Nephron progenitor cell (in vitro differentiated cells): ENCODE results near the gene PPCS.

ENCODE experiments used
- DNase-seq: peaks from one replicate; pipeline ENCODE4 v3.0.0; 2021
- H3K27ac Mint-ChIP-seq: 2 replicates; pipeline ENCODE4 v1.8.0; 2021; ENCODE audit warnings: mild to moderate bottlenecking, moderate library complexity, mixed read lengths
- H3K27me3 Mint-ChIP-seq: 2 replicates; pipeline ENCODE4 v1.8.0; 2021; ENCODE audit warnings: mild to moderate bottlenecking, low read depth, mixed read lengths; ENCODE audit not compliant: poor library complexity
- H3K36me3 Mint-ChIP-seq: 2 replicates; pipeline ENCODE4 v1.8.0; 2021; ENCODE audit warnings: low read depth, mixed read lengths
- H3K4me1 Mint-ChIP-seq: 2 replicates; pipeline ENCODE4 v1.8.0; 2021; ENCODE audit warnings: mixed read lengths
- H3K4me3 Mint-ChIP-seq: 2 replicates; pipeline ENCODE4 v1.8.0; 2021; ENCODE audit warnings: mild to moderate bottlenecking, moderate library complexity, mixed read lengths
- H3K9me3 Mint-ChIP-seq: 2 replicates; pipeline ENCODE4 v1.8.0; 2021; ENCODE audit warnings: mild to moderate bottlenecking, moderate library complexity, mixed read lengths
- TF ChIP-seq, protein P1 (sequence below): fragments of 200-600 bp; sonication (generic); IDR thresholded peaks from 2 replicates; pipeline ENCODE4 v1.5.0; 2021; ENCODE audit warnings: antibody characterized with exemption

The PPCS gene

DNA sequence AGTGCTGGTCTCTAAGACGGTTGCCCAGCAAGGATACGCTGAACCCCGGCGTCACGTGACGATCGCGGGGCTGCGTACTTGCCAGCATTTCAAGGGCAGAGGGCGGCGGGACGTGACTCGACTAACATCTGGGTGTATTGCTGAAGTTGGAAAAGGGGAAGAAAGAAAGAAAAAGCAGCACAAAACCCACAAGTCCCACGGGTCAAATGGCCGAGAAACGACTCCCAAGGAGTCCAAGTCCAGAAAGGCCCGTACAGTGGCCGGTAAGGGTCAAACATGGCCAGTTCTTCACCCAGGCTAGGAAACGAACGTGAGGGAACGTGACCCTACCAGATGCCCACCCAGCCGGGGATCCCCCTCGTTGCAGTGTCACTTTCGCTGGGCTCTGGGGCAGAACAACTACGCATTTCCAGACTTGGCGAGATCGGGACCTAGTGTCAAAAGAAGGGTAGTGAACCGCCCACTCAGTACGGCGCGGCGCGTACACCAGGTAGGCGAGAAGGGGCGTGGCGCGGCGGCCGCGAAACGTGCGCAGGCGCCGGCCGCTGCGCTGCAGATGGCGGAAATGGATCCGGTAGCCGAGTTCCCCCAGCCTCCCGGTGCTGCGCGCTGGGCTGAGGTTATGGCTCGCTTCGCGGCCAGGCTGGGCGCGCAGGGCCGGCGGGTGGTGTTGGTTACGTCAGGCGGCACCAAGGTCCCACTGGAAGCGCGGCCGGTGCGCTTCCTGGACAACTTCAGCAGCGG, at the start of gene PPCS, which contains the start of gene ZMYND12:
TSS of gene PPCS (plus strand) at position 534 of the 744 bp plus-strand sequence. CDS start at position 557, 23 bp downstream.
TSS of gene ZMYND12 (minus strand) at position 13 of the 744 bp plus-strand sequence. CDS start 25 bp downstream, outside the sequence.
- TF ChIP-seq, protein P1, sequence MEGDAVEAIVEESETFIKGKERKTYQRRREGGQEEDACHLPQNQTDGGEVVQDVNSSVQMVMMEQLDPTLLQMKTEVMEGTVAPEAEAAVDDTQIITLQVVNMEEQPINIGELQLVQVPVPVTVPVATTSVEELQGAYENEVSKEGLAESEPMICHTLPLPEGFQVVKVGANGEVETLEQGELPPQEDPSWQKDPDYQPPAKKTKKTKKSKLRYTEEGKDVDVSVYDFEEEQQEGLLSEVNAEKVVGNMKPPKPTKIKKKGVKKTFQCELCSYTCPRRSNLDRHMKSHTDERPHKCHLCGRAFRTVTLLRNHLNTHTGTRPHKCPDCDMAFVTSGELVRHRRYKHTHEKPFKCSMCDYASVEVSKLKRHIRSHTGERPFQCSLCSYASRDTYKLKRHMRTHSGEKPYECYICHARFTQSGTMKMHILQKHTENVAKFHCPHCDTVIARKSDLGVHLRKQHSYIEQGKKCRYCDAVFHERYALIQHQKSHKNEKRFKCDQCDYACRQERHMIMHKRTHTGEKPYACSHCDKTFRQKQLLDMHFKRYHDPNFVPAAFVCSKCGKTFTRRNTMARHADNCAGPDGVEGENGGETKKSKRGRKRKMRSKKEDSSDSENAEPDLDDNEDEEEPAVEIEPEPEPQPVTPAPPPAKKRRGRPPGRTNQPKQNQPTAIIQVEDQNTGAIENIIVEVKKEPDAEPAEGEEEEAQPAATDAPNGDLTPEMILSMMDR, result no peak
- DNase-seq, result peak; percentile 86
- H3K4me3 Mint-ChIP-seq, result peak within 1 kb of the TSS; percentile 86

DNA sequence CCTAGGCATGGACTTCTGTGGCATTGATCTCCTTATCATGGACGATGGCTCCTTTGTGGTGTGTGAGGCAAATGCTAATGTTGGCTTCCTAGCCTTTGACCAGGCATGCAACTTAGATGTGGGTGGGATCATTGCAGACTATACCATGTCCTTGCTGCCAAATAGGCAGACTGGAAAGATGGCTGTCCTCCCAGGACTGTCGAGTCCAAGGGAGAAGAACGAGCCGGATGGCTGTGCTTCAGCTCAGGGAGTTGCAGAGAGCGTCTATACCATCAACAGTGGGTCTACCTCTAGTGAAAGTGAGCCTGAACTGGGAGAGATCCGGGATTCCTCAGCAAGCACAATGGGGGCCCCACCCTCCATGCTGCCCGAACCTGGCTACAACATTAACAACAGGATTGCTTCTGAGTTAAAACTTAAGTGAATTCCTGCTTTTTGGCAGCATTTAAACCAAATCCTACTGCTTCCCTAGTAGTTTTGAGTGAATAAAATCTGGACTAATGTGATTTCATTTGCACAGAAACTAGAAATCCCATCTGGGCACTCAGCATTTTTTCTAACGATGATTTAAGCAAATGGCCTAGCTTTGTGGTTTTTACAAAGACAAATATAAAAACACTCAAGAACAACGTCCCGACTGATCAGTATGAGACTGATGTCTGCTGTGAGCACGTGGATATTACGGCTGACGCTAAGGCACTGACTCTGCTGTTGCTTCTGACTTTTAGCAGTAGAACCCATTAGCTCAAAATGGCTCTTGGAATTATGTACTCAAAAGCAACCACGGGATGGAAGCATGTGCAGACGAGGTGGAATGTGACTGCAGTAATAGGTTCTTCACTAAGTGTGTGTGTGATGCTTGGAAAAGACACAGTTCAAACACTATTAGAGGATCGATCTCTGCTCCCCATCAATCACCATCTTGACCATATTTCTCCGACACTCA, 41.5 kb upstream of the PPCS start:
- Mint-ChIP-seq H3K36me3 (no peaks in the 10 kb centered on the region), H3K9me3 (no peaks in the 10 kb centered on the region), H3K4me1 (peaks cover 13% of the 10 kb centered on the region), H3K4me3 (no peak overlapping the region), H3K27me3 (peaks cover 7% of the 10 kb centered on the region), H3K27ac (no peak overlapping the region)
- no peak for DNase-seq
- TF ChIP-seq, protein P1, result no peak

More for the DNA sequence above, at the start of gene PPCS, which contains the start of gene ZMYND12:
- Mint-ChIP-seq H3K27me3 (no peaks in the 10 kb centered on the region), H3K27ac (peak within 1 kb of the TSS; percentile 98), H3K36me3 (peaks cover 29% of the 10 kb centered on the region), H3K9me3 (no peaks in the 10 kb centered on the region), H3K4me1 (peaks cover 23% of the 10 kb centered on the region)

DNA sequence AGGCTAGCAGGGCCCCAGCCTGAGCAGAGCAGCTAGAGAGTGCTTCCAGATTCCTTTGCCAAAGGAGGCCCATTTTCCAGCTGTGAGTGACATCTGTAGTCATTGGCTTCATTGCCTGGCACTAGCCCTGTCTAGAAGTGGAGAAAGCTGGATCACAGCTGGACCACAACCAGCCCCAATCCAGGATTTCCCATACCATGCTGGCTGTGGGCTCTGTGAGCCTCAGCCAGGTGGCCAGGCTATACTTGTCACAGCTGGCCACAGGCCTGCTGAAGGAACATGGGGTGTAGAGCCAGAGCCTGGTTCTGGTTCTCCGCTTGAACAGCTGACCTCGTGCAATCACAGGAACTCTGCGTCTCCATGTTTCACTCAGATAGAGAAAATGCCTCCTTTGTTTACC, 39.2 kb upstream of the PPCS start:
- DNase-seq, result no peak
- Mint-ChIP-seq H3K27me3 (peaks cover 7% of the 10 kb centered on the region), H3K9me3 (no peaks in the 10 kb centered on the region), H3K4me3 (no peak overlapping the region), H3K4me1 (peaks cover 36% of the 10 kb centered on the region), H3K36me3 (no peaks in the 10 kb centered on the region), H3K27ac (no peak overlapping the region)
- TF ChIP-seq, protein P1, result no peak

DNA sequence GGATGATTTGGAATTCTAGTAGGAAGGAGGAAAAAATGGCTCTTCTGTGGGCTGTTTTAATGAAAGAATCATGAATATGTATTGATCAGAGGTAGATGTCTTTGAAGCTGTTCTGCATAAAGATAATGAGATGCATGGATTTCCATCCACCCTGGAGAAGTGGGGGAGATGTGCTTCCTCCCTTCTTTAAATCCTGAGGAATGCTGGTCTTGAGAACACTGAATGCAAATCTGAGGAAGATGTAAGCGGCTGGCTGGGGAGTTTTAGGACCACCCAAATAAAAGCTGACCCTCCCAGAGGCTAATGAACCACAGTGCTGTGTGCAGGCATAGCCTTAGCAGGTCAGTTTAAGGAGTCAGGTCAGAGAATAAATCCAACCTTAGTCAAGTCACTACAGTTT, 37.8 kb upstream of the PPCS start:
- Mint-ChIP-seq H3K27ac (no peak overlapping the region), H3K27me3 (peaks cover 3% of the 10 kb centered on the region), H3K4me3 (no peak overlapping the region), H3K36me3 (no peaks in the 10 kb centered on the region), H3K4me1 (peaks cover 47% of the 10 kb centered on the region), H3K9me3 (no peaks in the 10 kb centered on the region)
- TF ChIP-seq, protein P1, result no peak
- no peak for DNase-seq

DNA sequence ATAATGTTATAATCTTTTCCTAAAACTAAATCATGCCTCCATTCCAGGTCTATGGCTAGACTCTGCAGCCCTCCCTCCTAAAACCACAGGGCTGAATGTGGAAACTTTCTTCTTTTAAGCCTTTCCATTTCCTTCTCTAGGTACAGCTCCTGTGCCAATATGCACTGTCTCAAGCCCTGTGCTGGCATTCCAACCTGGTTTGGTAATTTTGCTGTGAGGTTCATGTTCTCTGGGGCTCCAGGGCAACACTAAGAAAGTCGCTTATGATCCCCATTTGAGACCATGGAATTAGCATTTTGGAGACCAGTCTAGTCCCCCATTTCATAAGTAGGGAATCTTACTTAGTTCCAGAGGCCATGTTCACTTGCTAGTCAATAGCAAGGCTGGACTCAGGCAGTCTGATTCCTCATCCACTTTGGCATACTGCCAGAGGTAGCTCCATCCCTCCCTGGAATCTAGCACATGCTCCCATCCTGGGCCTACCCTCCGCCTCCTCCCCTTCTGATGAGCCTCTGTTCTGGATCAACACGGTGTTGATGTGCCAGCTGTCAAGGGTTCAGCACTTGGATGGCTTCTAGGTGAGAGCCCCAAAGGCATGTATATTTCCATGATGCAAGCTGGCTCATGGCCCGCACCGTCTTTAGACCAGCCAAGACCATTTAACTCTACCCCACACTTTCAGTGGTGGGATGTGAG, 37.1 kb upstream of the PPCS start:
- no peak overlapping the region for H3K27ac Mint-ChIP-seq
- TF ChIP-seq, protein P1, result no peak
- peaks cover 3% of the 10 kb centered on the region for H3K27me3 Mint-ChIP-seq
- no peak for DNase-seq
- H3K36me3 Mint-ChIP-seq, result no peaks in the 10 kb centered on the region
- H3K4me1 Mint-ChIP-seq, result peaks cover 54% of the 10 kb centered on the region
- no peak overlapping the region for H3K4me3 Mint-ChIP-seq
- H3K9me3 Mint-ChIP-seq, result no peaks in the 10 kb centered on the region
